Measurements from ENCODE around the gene GDF9. TPM values are rescaled to one million over a fixed set of nuclear protein-coding genes. Genes with fewer than 3 reads are reported as not detected.

GDF9 gene
- total and polyA plus RNA-seq, 10 of the 15 experiments (the other 5 are each of a cell fraction or from before 2014, with no cell fraction given), result 0.11 to 1.5 (median 0.34) TPM

DNA sequence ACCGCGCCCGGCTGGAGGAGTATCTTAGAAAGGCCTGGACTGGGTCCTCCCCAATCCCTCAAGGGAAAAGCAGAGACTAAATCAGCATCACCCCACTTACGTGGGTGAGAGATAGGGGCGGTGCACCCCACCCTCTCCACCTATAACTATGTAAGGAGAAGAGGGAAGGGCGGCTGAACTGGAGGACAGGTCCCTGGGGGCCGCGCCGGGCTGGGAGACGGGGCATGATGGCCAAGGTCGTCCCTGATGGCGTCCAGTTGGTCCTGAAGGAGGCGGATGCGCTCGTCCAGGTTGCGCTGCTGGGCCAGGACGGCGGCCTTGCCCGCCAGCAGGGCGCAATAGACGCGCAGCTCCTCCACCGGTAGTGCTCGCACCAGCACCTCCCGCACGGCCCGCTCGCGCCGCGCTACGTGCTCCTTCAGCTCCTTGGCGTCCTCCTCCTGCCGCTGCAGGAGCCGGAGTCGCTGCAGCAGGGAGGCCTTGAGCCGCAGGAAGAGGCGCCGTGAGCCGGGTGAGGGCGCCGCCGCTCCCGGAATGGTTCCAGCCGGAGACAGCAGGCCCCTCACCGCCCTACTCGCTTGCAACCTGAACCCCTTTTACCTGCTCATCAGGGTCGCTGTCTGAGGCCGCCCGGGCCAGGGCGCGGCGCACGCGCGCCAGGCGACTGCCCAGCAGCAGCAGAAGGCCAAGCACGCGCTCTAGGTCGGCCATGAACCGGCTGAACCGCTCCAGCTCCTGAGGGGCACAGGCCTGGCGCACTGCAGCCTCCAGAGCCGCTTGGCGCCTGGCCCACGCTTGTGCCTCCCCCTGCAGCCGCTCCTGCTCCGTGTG is 43.4 kb downstream of the GDF9 start (continued):
- TF ChIP-seq CREB1 (IDR thresholded peaks at IDR 0.05; ENCODE audit: low read depth) (no peak), JUND (IDR thresholded peaks at IDR 0.05; ENCODE audit: low read depth, low read length) (no peak), FOS (IDR thresholded peaks at IDR 0.05; ENCODE audit: borderline replicate concordance, extremely low read depth, insufficient read length) (no peak), EZH2 (IDR thresholded peaks at IDR 0.05; ENCODE audit: borderline replicate concordance, control insufficient read depth, low read depth, low read length) (no peak), TCF12 (IDR thresholded peaks at IDR 0.05; ENCODE audit: low read depth, low read length) (no peak), MEF2B (IDR thresholded peaks at IDR 0.05; ENCODE audit: partially characterized antibody, poor library complexity, severe bottlenecking) (no peak), SMARCA5 (IDR thresholded peaks at IDR 0.05) (no peak), RAD21 (IDR thresholded peaks at IDR 0.05; ENCODE audit: insufficient read depth, low read depth, low read length) (no peak)

DNA sequence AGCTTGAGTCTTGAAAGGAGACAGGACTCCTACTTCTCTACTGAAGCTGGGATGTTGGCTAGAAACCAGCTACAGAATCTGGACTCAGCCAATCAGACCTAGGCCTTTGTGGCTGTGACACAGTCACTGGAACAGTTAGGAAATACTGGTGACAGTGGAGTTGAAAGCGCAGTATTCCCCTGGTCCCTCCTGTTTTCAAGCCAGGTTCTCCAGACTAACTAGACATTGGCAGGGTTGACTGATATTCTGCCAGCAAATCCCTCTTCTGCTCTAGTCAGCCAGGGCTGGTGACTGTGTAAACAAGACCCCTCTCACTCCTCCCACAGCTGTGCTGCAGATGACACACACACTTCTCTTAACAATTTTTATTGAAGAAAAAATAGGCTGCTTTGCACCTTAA is 44.5 kb downstream of the GDF9 start:
- Histone ChIP-seq H3K4me2 (ENCODE audit: control insufficient read depth, insufficient read depth) (no peak overlapping the region), H3K36me3 (ENCODE audit: control insufficient read depth in 2 of 2, insufficient read depth in 2 of 2, low read length in 1 of 2) (no peaks in the 10 kb centered on the region), H3K4me3 (no peak overlapping the region), H3K79me2 (ENCODE audit: control insufficient read depth, insufficient read depth, low read length) (no peaks in the 10 kb centered on the region), H4K20me1 (ENCODE audit: control insufficient read depth, insufficient read depth) (no peaks in the 10 kb centered on the region), H2AFZ (ENCODE audit: control insufficient read depth, low read depth, low read length) (no peak overlapping the region), H3K4me1 (ENCODE audit: control insufficient read depth, insufficient read depth, low read length) (no peaks in the 10 kb centered on the region; the same call in 1 of the 2 replicates), H3K9ac (ENCODE audit: control insufficient read depth, insufficient read depth, low read length) (no peak overlapping the region), H3K27ac (ENCODE audit: control insufficient read depth, insufficient read depth) (no peak overlapping the region), H3K9me3 (replicated peaks; ENCODE audit: control insufficient read depth, insufficient read depth, low read length) (no peaks in the 10 kb centered on the region), H3K27me3 (replicated peaks in 1 of 2; ENCODE audit: control insufficient read depth in 2 of 2, insufficient read depth in 2 of 2, low read length in 1 of 2) (peaks cover 0 to 2% of the 10 kb centered on the region in 2 experiments; a peak in 3 of 4 replicates)
- intact Hi-C loops (cut with micrococcal nuclease; ENCODE audit: unreplicated experiment), result loop anchor here (2.0 to 5.0 kb wide), 4 partner anchors 71 to 321 kb away; partner anchors contain the start of gene KIF3A
- ATAC-seq (no peak), FAIRE-seq (no peak), DNase-seq (ENCODE audit: low read depth, low spot score) (no peak)
- TF ChIP-seq NR2F1 (conservative IDR thresholded peaks at IDR 0.05) (no peak), ETV6 (conservative IDR thresholded peaks at IDR 0.05 in 1 of 2, IDR thresholded peaks at IDR 0.05 in 1 of 2; ENCODE audit: borderline replicate concordance in 1 of 2, low read depth in 1 of 2) (no peak), ZNF622 (IDR thresholded peaks at IDR 0.05) (no peak), E2F4 (IDR thresholded peaks at IDR 0.05; ENCODE audit: low read depth, low read length) (no peak)
- WGBS (ENCODE audit: insufficient coverage, insufficient replicate concordance, low lambda C conversion rate, missing lambda C conversion rate), result 100% methylated on average over 1 of the region's 1 CpG
- in situ Hi-C loops (cut with MboI), result loop anchor here (10.0 kb wide), 1 partner anchor 297 kb away; no protein-coding TSS in a partner anchor
- ChIA-PET RAD21 (ENCODE audit: unreplicated experiment) (interaction anchor here (1.5 to 7.7 kb wide), 7 partner anchors 13 to 321 kb away, joined by 3 to 106 read pairs (median 30); partner anchors contain the start of gene CCNI2), SMC1A (ENCODE audit: uncharacterized antibody, unreplicated experiment) (interaction anchor here (0.7 to 10.9 kb wide), 7 partner anchors 13 to 315 kb away, joined by 3 to 129 read pairs (median 55); no protein-coding TSS in a partner anchor), CTCF (interaction anchor here (0.6 to 7.7 kb wide), 12 partner anchors 14 to 320 kb away, joined by 3 to 159 read pairs (median 25); partner anchors contain the start of gene CCNI2), POLR2A (interaction anchor here (6.2 kb wide), 1 partner anchor 15 kb away, joined by 41 read pairs; no protein-coding TSS in a partner anchor)
- BruUV-seq (replicated peaks), result no TSS peak

All from GM12878 (cell line).